Mammary epithelial cell (primary cell): ENCODE data around the gene HOXA10.

Experiments used
- EZH2 ChIP-seq: IDR thresholded peaks from 2 replicates; pipeline ENCODE4 v1.6.1; 2012; ENCODE audit warnings: low read length, inconsistent platforms, borderline replicate concordance
- TF ChIP-seq, protein P1 (sequence below), 2 donors: IDR thresholded peaks in 1 of 2; conservative IDR thresholded peaks in 1 of 2; 2 replicates each; pipeline ENCODE4 v1.5.1; 2011 to 2012; ENCODE audit warnings: inconsistent platforms in 2 of 2, low read length in 2 of 2, mild to moderate bottlenecking in 2 of 2, control low read depth in 1 of 2, low read depth in 1 of 2; ENCODE audit not compliant: insufficient read depth in 1 of 2; ENCODE audit errors: extremely low read depth in 1 of 2

DNA sequence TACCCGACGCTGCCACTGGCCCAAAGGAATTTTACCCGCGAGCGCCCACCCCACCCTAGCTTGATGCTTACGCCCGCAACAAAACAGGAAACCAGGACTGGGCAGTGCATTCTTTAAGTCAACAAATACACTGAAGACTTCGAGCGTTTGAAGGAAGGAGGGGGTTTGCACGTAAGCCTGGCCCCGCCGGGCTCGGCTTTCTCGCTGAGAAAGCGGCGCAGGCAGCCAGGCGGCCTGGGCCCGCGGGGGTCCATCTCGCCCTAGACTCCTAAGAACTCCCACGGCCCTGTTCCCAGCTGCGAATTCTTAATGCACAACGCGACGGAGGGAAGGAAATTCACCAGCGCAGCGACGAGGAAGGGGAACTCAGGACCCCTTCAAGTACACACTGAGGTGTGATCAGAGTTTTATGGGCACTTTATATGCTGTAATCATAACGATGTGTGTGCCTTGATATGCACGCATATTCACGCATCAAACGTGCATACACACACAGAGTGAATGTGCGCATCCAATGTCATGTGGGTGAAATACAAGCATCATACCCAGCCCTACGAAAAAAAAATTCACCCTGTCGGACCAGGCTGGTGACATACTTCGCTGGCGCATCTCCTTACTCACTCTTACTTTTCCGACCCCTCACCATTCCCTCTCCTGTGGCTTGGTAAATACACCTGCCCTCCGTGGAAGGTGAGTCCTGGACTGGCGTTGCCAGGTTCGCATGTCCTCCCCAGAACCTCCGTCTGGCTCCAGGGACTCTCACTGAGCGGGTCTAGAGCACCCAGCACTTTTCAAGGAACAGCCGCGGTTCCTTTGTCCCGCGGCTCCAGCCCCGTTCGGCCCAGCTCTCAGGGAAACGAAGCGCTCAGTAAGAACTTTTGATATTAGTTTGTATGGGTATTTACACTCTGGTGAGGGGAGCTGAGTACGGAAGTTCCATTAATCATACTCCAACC lies 31.5 kb upstream of the HOXA10 start:
- TF ChIP-seq, protein P1, sequence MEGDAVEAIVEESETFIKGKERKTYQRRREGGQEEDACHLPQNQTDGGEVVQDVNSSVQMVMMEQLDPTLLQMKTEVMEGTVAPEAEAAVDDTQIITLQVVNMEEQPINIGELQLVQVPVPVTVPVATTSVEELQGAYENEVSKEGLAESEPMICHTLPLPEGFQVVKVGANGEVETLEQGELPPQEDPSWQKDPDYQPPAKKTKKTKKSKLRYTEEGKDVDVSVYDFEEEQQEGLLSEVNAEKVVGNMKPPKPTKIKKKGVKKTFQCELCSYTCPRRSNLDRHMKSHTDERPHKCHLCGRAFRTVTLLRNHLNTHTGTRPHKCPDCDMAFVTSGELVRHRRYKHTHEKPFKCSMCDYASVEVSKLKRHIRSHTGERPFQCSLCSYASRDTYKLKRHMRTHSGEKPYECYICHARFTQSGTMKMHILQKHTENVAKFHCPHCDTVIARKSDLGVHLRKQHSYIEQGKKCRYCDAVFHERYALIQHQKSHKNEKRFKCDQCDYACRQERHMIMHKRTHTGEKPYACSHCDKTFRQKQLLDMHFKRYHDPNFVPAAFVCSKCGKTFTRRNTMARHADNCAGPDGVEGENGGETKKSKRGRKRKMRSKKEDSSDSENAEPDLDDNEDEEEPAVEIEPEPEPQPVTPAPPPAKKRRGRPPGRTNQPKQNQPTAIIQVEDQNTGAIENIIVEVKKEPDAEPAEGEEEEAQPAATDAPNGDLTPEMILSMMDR (conservative IDR thresholded peaks at IDR 0.05 in 1 of 2, IDR thresholded peaks at IDR 0.05 in 1 of 2; ENCODE audit: extremely low read depth in 1 of 2, insufficient read depth in 1 of 2, low read depth in 1 of 2, low read length in 2 of 2): no peak
- peak; percentile 98 for TF ChIP-seq EZH2
